ENCODE results near the gene RCN2. TPM values are rescaled to one million over a fixed set of nuclear protein-coding genes. Genes with fewer than 3 reads are reported as not detected.

RCN2 gene
- total RNA-seq, 1 experiment from 2014 or later = 82.7 TPM

GRCh38 chr15:76976141-76976540, 44.6 kb downstream of the RCN2 start:
- no peak overlapping the region for H3K4me2 ChIP-seq (ENCODE audit: low read length)
- no peak for DNase-seq
- no peaks in the 10 kb centered on the region for H3K9me3 ChIP-seq (ENCODE audit: low read length)
- no peaks in the 10 kb centered on the region for H3K9me2 ChIP-seq (replicated peaks; ENCODE audit: low read length)
- ChIA-PET CTCF (no interaction called here), POLR2A (ENCODE audit: unreplicated experiment) (no interaction called here)
- intact Hi-C loops (cut with micrococcal nuclease) = no loop called here
- no peak for TF ChIP-seq EZH2 (IDR thresholded peaks at IDR 0.05; ENCODE audit: low read length, unreplicated experiment)
- TF ChIP-seq EZH2phosphoT487 (IDR thresholded peaks at IDR 0.05; ENCODE audit: borderline replicate concordance, low read length) = no peak
- TF ChIP-seq CTCF (conservative IDR thresholded peaks at IDR 0.05; ENCODE audit: low read depth, low read length) = no peak
- no peak overlapping the region for H3K9ac ChIP-seq (ENCODE audit: low read length)
- BruUV-seq (replicated peaks) = no TSS peak
- no peaks in the 10 kb centered on the region for H3F3A ChIP-seq (ENCODE audit: low read length, unreplicated experiment)
- H4K20me1 ChIP-seq (ENCODE audit: low read length) = no peaks in the 10 kb centered on the region
- no peaks in the 10 kb centered on the region for H3K79me2 ChIP-seq (ENCODE audit: low read length)
- H2AFZ ChIP-seq (ENCODE audit: low read length) = no peak overlapping the region
- no peaks in the 10 kb centered on the region for H3K4me1 ChIP-seq (ENCODE audit: insufficient read depth, low read length)
- H3K36me3 ChIP-seq (ENCODE audit: low read depth, low read length) = no peaks in the 10 kb centered on the region
- ATAC-seq = no peak
- H3K4me3 ChIP-seq (ENCODE audit: low read length) = no peak overlapping the region
- H3K27me3 ChIP-seq (ENCODE audit: low read length) = peaks cover 8% of the 10 kb centered on the region
- no peak overlapping the region for H3K27ac ChIP-seq (ENCODE audit: low read length)

- Histone ChIP-seq H3K4me1 (ENCODE audit: insufficient read depth, low read length) (no peaks in the 10 kb centered on the region), H3K4me3 (ENCODE audit: low read length) (no peak overlapping the region), H3K9ac (ENCODE audit: low read length) (no peak overlapping the region), H3F3A (ENCODE audit: low read length, unreplicated experiment) (no peaks in the 10 kb centered on the region), H2AFZ (ENCODE audit: low read length) (no peak overlapping the region), H3K79me2 (ENCODE audit: low read length) (no peaks in the 10 kb centered on the region), H3K27ac (ENCODE audit: low read length) (no peak overlapping the region), H3K4me2 (ENCODE audit: low read length) (no peak overlapping the region), H3K27me3 (ENCODE audit: low read length) (peaks cover 8% of the 10 kb centered on the region), H3K9me2 (replicated peaks; ENCODE audit: low read length) (no peaks in the 10 kb centered on the region), H4K20me1 (ENCODE audit: low read length) (no peaks in the 10 kb centered on the region), H3K9me3 (ENCODE audit: low read length) (no peaks in the 10 kb centered on the region), H3K36me3 (ENCODE audit: low read depth, low read length) (no peaks in the 10 kb centered on the region)
- ChIA-PET POLR2A (ENCODE audit: unreplicated experiment) (no interaction called here), CTCF (no interaction called here)
- TF ChIP-seq EZH2phosphoT487 (IDR thresholded peaks at IDR 0.05; ENCODE audit: borderline replicate concordance, low read length) (no peak), EZH2 (IDR thresholded peaks at IDR 0.05; ENCODE audit: low read length, unreplicated experiment) (no peak), CTCF (conservative IDR thresholded peaks at IDR 0.05; ENCODE audit: low read depth, low read length) (no peak)
- BruUV-seq (replicated peaks) = no TSS peak
- intact Hi-C loops (cut with micrococcal nuclease) = no loop called here
- no peak for DNase-seq
- no peak for ATAC-seq
Measured at GRCh38 chr15:76976572-76977270, 45.2 kb downstream of the RCN2 start.

GRCh38 chr15:76978522-76979330, 47.2 kb downstream of the RCN2 start:
- H3K36me3 ChIP-seq (ENCODE audit: low read depth, low read length) = no peaks in the 10 kb centered on the region
- no peak overlapping the region for H3K4me2 ChIP-seq (ENCODE audit: low read length)
- H3K9me3 ChIP-seq (ENCODE audit: low read length) = no peaks in the 10 kb centered on the region
- no peak overlapping the region for H3K27ac ChIP-seq (ENCODE audit: low read length)
- DNase-seq = no peak
- POLR2A ChIA-PET (ENCODE audit: unreplicated experiment) = no interaction called here
- no peak for ATAC-seq
- intact Hi-C loops (cut with micrococcal nuclease) = no loop called here
- H3K4me1 ChIP-seq (ENCODE audit: insufficient read depth, low read length) = no peaks in the 10 kb centered on the region
- peaks cover 8% of the 10 kb centered on the region for H3K27me3 ChIP-seq (ENCODE audit: low read length)
- H3K4me3 ChIP-seq (ENCODE audit: low read length) = no peak overlapping the region
- BruUV-seq (replicated peaks) = no TSS peak
- no peaks in the 10 kb centered on the region for H3F3A ChIP-seq (ENCODE audit: low read length, unreplicated experiment)
- TF ChIP-seq CTCF (conservative IDR thresholded peaks at IDR 0.05; ENCODE audit: low read depth, low read length) = no peak
- TF ChIP-seq EZH2 (IDR thresholded peaks at IDR 0.05; ENCODE audit: low read length, unreplicated experiment) = no peak
- no peak for TF ChIP-seq EZH2phosphoT487 (IDR thresholded peaks at IDR 0.05; ENCODE audit: borderline replicate concordance, low read length)
- H3K9me2 ChIP-seq (replicated peaks; ENCODE audit: low read length) = no peaks in the 10 kb centered on the region
- CTCF ChIA-PET = no interaction called here
- no peaks in the 10 kb centered on the region for H4K20me1 ChIP-seq (ENCODE audit: low read length)
- H2AFZ ChIP-seq (ENCODE audit: low read length) = no peak overlapping the region
- H3K9ac ChIP-seq (ENCODE audit: low read length) = no peak overlapping the region
- H3K79me2 ChIP-seq (ENCODE audit: low read length) = no peaks in the 10 kb centered on the region
